GM12873 (cell line): ENCODE data around the gene NEURL3.
A peak's percentile ranks its signal among the peaks of the same experiment; 100 is the strongest.

ENCODE experiments used
- CTCF ChIP-seq: IDR thresholded peaks from 2 replicates; pipeline ENCODE4 v1.5.1; 2012; ENCODE audit warnings: low read depth, mild to moderate bottlenecking, moderate library complexity, low read length, control low read depth; ENCODE audit not compliant: insufficient read depth; ENCODE audit errors: missing control alignments

The NEURL3 gene

GRCh38 chr2:96509114-96509846, 4.1 kb upstream of the NEURL3 start:
- TF ChIP-seq CTCF, result peak; percentile 99

DNA sequence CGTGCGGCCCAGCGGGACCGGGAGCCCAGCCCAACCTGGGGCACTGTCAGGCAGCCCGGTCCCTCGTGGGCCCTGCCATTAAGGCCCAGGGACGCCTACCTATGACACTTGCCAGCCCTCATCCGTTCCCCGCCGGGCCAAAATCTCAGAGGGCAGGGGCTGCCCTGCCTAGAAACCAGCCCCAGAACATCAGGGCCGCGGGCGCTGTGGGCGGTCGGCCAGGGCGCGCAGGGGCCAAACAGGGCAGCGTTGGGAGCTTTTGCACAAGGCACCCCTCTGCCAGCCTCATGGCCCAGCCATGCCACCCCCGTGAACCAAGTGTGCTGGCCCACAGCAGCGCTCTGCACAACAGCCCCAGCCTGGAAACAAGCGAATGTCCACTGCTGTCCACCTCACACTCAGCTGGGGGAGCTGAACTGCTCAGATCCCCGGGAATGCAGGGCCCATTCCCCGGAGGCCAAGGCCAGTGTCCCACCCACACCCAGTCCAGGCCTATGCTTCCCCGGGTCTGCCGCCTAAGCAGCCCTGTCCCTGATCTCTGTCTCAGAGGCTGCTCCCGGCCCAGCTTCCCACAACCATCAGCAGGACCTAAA, 3.5 kb upstream of the NEURL3 start:
- TF ChIP-seq CTCF, result no peak

DNA sequence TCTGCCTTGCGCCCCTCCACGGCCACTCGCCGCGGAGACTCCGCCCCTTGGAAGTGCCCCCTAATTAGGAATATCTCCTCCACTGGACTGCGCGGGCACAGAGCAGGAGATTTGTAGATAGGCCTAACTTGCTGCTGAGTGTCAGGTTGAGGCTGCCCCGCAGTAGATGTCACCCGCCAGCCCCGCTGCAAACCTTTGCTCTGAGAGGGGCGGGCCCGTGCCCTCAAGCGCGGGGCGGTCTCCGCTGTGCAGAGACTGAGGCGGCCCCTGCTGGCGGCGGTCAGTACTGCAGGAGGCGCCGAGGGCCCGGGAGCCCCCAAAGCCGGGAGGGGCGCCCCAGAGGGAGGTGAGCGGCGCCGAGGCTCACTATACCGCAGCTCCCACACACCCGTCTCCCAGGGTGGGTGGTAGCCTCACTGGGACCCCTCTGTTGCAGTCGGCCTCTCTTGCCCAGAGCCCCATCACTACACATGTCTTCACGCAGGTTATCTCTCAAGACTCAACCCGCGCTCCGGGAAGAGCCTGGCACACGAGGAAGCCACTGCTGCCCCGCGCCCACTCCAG, 2.9 kb upstream of the NEURL3 start:
- peak; percentile 80 for TF ChIP-seq CTCF

GRCh38 chr2:96506907-96507240, 1.7 kb upstream of the NEURL3 start:
- TF ChIP-seq CTCF, result no peak

GRCh38 chr2:96506016-96506906, 1.1 kb upstream of the NEURL3 start:
- TF ChIP-seq CTCF, result no peak

DNA sequence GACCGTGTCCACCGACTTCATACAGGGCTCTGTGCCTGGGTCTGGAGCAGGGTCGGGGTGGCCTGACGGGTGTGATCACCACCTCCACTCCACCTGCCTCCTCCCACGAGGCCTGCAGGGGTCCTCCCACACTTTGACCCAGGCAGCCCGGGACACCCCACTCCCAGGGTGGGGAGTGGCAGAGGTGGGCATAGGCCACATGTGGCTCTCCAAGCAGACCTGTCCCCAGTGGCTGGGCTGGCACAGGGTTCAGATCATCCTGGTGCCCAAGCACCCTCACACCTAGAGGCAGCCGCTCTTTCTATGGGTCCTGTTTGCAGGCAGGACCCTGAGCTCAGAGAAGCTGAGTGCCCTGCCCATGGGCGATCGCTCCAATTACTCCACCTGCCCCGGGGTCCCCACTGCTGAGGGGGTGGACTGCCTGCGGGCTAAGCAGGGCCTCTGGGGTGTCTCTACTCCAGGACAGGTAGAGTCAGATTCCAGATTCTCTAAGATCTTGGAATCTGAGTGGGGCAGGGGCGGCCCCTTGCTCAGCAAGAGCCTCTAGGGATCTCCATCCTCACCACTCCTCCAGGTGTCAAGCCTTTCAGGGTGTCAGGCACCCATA, 1.4 kb downstream of the NEURL3 start:
- no peak for TF ChIP-seq CTCF
